ENCODE results near the gene IL19. TPM values are rescaled to one million over a fixed set of nuclear protein-coding genes. Genes with fewer than 3 reads are reported as not detected.
A peak's percentile ranks its signal among the peaks of the same experiment; 100 is the strongest.

Gene IL19
- total RNA-seq, 1 experiment from 2014 or later = not detected

DNA sequence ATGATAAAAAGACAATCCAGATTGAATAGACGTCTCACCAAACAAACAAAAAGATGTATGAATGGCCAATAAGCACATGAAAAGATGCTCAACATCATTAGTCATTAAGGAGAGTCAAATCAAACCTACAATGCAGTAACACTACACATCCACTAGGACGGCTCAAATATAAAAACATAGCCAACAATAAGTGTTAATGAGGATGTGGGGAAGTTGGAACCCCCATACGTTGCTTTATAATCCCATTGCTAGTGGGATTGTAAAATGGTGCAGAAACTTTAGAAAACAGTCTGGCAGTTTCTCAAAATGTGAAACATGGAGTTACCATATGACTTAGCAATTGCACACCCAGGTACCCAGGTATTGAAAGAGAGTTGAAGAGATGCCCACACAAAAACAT lies 112.0 kb downstream of the IL19 start:
- Histone ChIP-seq H3K4me2 (ENCODE audit: insufficient read depth, insufficient read length, low read length) (no peak overlapping the region), H2AK5ac (ENCODE audit: insufficient read length, low read length) (no peak overlapping the region), H4K8ac (replicated peaks; ENCODE audit: insufficient read length, low read depth, low read length) (no peak overlapping the region), H3K4me1 (ENCODE audit: insufficient read depth, low read length) (no peaks in the 10 kb centered on the region), H3K23ac (ENCODE audit: insufficient read length, low read depth, low read length) (no peak overlapping the region), H3K18ac (ENCODE audit: insufficient read length, low read depth, low read length) (no peak overlapping the region), H2AFZ (ENCODE audit: low read length) (no peak overlapping the region), H3K79me1 (ENCODE audit: insufficient read depth, low read depth, low read length, poor library complexity, severe bottlenecking) (no peaks in the 10 kb centered on the region), H4K20me1 (ENCODE audit: control insufficient read depth, insufficient read depth, insufficient read length) (no peaks in the 10 kb centered on the region), H2BK5ac (ENCODE audit: insufficient read length, low read length) (no peak overlapping the region), H2BK120ac (ENCODE audit: low read depth, low read length, poor library complexity, severe bottlenecking) (no peak overlapping the region), H3K23me2 (ENCODE audit: insufficient read length, low read depth, low read length, poor library complexity, severe bottlenecking) (no peaks in the 10 kb centered on the region), H3K4ac (ENCODE audit: low read depth, low read length) (no peak overlapping the region), H4K91ac (ENCODE audit: insufficient read length, low read depth, low read length) (no peak overlapping the region), H2BK12ac (ENCODE audit: insufficient read length, low read depth, low read length) (no peak overlapping the region), H3K14ac (ENCODE audit: insufficient read depth, low read length) (no peak overlapping the region), H3T11ph (ENCODE audit: low read length) (no peak overlapping the region), H3K56ac (ENCODE audit: insufficient read length, low read depth, low read length) (no peak overlapping the region), H4K5ac (ENCODE audit: insufficient read length, low read depth, low read length) (no peak overlapping the region), H2BK15ac (ENCODE audit: low read depth, low read length) (no peak overlapping the region), H3K9me3 (ENCODE audit: control insufficient read depth, low read depth, low read length) (peaks cover 5% of the 10 kb centered on the region), H3K27me3 (ENCODE audit: insufficient read depth, low read length) (no peaks in the 10 kb centered on the region), H2BK20ac (ENCODE audit: low read depth, low read length, poor library complexity, severe bottlenecking) (no peak overlapping the region), H3K79me2 (ENCODE audit: insufficient read depth, low read length) (no peaks in the 10 kb centered on the region), H3K27ac (ENCODE audit: insufficient read length, low read depth, low read length) (no peak overlapping the region), H3K9ac (ENCODE audit: extremely low read depth, insufficient read length, low read length) (no peak overlapping the region)
- Mint-ChIP-seq H3K27me3 (ENCODE audit: low read depth) (peaks cover 5% of the 10 kb centered on the region), H3K9me3 (peaks cover 17 to 24% of the 10 kb centered on the region in 2 experiments), H3K27ac (no peak overlapping the region), H3K4me1 (no peaks in the 10 kb centered on the region), H3K36me3 (ENCODE audit: insufficient read depth in 1 of 3, low read depth in 3 of 3) (peaks cover 0 to 14% (median 4%) of the 10 kb centered on the region in 3 experiments; a peak in 5 of 7 replicates), H3K4me3 (no peak overlapping the region)
- TF ChIP-seq, protein P1, sequence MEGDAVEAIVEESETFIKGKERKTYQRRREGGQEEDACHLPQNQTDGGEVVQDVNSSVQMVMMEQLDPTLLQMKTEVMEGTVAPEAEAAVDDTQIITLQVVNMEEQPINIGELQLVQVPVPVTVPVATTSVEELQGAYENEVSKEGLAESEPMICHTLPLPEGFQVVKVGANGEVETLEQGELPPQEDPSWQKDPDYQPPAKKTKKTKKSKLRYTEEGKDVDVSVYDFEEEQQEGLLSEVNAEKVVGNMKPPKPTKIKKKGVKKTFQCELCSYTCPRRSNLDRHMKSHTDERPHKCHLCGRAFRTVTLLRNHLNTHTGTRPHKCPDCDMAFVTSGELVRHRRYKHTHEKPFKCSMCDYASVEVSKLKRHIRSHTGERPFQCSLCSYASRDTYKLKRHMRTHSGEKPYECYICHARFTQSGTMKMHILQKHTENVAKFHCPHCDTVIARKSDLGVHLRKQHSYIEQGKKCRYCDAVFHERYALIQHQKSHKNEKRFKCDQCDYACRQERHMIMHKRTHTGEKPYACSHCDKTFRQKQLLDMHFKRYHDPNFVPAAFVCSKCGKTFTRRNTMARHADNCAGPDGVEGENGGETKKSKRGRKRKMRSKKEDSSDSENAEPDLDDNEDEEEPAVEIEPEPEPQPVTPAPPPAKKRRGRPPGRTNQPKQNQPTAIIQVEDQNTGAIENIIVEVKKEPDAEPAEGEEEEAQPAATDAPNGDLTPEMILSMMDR (conservative IDR thresholded peaks at IDR 0.05) = peak; percentile 53
- WGBS (ENCODE audit: extremely low coverage, insufficient read length, low lambda C conversion rate) = no CpG with 5 or more reads among the region's 3 CpGs
- DNase-seq = no peak

Measured in H9 (cell line).